ENCODE measurements around the gene PLEKHG5. TPM values are rescaled to one million over a fixed set of nuclear protein-coding genes. Genes with fewer than 3 reads are reported as not detected.
"Not testable (repeated sequence)": the region's sequence is repeated elsewhere in the genome, so short reads cannot be mapped to it uniquely, and the experiment has no call there.

Gene PLEKHG5
- total RNA-seq, 1 experiment from 2014 or later = 0.86 TPM

GRCh38 chr1:6450943-6451373, 40.5 kb downstream of the PLEKHG5 start:
- Histone ChIP-seq H3K27ac (ENCODE audit: low read depth, low read length, poor library complexity, severe bottlenecking) (no peak overlapping the region), H3K9me3 (ENCODE audit: low read depth, low read length, poor library complexity, severe bottlenecking) (no peaks in the 10 kb centered on the region), H3K4me1 (ENCODE audit: insufficient read depth, low read length, poor library complexity, severe bottlenecking) (no peaks in the 10 kb centered on the region), H3K4me3 (ENCODE audit: low read depth, low read length, poor library complexity, severe bottlenecking) (no peak overlapping the region), H3K36me3 (ENCODE audit: insufficient read depth, low read length, poor library complexity, severe bottlenecking) (no peaks in the 10 kb centered on the region), H3K27me3 (replicated peaks; ENCODE audit: insufficient read depth, low read depth, low read length, poor library complexity) (peaks cover 96% of the 10 kb centered on the region)
- TF ChIP-seq EZH2 (IDR thresholded peaks at IDR 0.05; ENCODE audit: borderline replicate concordance, low read depth, low read length, poor library complexity, severe bottlenecking) (no peak), CTCF (conservative IDR thresholded peaks at IDR 0.05; ENCODE audit: low read depth, low read length) (no peak)
- ChIA-PET POLR2A (ENCODE audit: low non-redundant PET) (no interaction called here), CTCF (interaction anchor here (0.6 kb wide), 2 partner anchors 13 to 204 kb away, joined by 4 to 5 read pairs; no protein-coding TSS in a partner anchor)
- no peak for DNase-seq (ENCODE audit: low spot score)
- intact Hi-C loops (cut with micrococcal nuclease; ENCODE audit: unreplicated experiment) = no loop called here
- no TSS peak for BruUV-seq (replicated peaks)

DNA sequence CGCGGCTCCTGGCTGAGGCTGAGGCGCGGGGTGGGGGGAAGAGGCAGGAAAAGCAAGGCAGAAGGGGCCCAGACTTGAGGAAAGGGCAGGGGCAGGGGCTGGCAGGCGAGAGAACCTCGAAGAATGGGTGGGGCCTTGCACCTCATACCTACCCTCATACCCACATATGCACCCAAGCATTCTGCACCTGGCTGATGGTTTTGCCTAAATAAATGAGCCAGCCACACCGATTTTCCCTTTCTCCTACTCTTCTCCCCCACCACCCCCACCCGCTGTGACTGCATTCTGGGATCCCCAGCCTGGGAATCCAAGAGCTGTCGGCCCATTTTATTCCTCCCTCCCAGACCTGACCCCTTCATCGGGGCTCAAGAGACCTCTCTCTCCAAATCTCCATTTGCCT, 41.0 kb downstream of the PLEKHG5 start:
- H3K36me3 ChIP-seq (ENCODE audit: insufficient read depth, low read length, poor library complexity, severe bottlenecking); H3K9me3 ChIP-seq (ENCODE audit: low read depth, low read length, poor library complexity, severe bottlenecking); intact Hi-C loops (cut with micrococcal nuclease; ENCODE audit: unreplicated experiment); BruUV-seq (replicated peaks); DNase-seq (ENCODE audit: low spot score); H3K4me1 ChIP-seq (ENCODE audit: insufficient read depth, low read length, poor library complexity, severe bottlenecking); H3K4me3 ChIP-seq (ENCODE audit: low read depth, low read length, poor library complexity, severe bottlenecking); POLR2A ChIA-PET (ENCODE audit: low non-redundant PET); H3K27ac ChIP-seq (ENCODE audit: low read depth, low read length, poor library complexity, severe bottlenecking): not testable (repeated sequence)
- H3K27me3 ChIP-seq (replicated peaks; ENCODE audit: insufficient read depth, low read depth, low read length, poor library complexity) = peaks cover 91% of the 10 kb centered on the region
- CTCF ChIA-PET = interaction anchor here (0.6 kb wide), 2 partner anchors 13 to 203 kb away, joined by 4 to 5 read pairs; no protein-coding TSS in a partner anchor

DNA sequence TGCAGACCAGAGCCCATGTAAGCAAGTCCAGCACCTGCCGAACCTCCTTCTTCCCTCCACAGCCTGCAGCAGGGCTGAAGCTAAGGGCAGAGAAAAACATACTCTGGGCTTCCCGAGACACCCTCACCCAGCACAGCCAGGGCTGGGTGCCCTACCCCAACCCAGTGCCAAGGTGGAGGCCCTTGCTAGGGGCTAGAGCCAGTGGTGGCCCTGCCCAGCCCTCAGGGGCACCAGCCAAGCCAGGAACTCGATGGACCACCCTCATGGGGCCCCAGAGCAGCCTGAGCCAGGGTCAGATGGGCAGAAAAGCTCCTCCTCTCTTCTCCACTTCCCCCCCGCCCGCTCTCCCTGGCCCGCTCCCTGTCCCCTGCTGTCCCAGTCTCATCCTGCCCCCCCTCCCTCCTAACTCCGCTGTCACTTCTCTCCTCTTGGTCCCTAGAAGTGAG, 41.4 kb downstream of the PLEKHG5 start:
- no peak overlapping the region for H3K4me3 ChIP-seq (ENCODE audit: low read depth, low read length, poor library complexity, severe bottlenecking)
- ChIA-PET POLR2A (ENCODE audit: low non-redundant PET) (no interaction called here), CTCF (interaction anchor here (1.2 kb wide), 1 partner anchor 12 kb away, joined by 3 read pairs; no protein-coding TSS in a partner anchor)
- no peak for TF ChIP-seq EZH2 (IDR thresholded peaks at IDR 0.05; ENCODE audit: borderline replicate concordance, low read depth, low read length, poor library complexity, severe bottlenecking)
- TF ChIP-seq CTCF (conservative IDR thresholded peaks at IDR 0.05; ENCODE audit: low read depth, low read length) = no peak
- H3K27ac ChIP-seq (ENCODE audit: low read depth, low read length, poor library complexity, severe bottlenecking) = no peak overlapping the region
- H3K9me3 ChIP-seq (ENCODE audit: low read depth, low read length, poor library complexity, severe bottlenecking) = no peaks in the 10 kb centered on the region
- intact Hi-C loops (cut with micrococcal nuclease; ENCODE audit: unreplicated experiment) = no loop called here
- no peaks in the 10 kb centered on the region for H3K36me3 ChIP-seq (ENCODE audit: insufficient read depth, low read length, poor library complexity, severe bottlenecking)
- H3K27me3 ChIP-seq (replicated peaks; ENCODE audit: insufficient read depth, low read depth, low read length, poor library complexity) = peaks cover 87% of the 10 kb centered on the region
- H3K4me1 ChIP-seq (ENCODE audit: insufficient read depth, low read length, poor library complexity, severe bottlenecking) = no peaks in the 10 kb centered on the region
- no TSS peak for BruUV-seq (replicated peaks)
- DNase-seq (ENCODE audit: low spot score) = no peak
